Measurements from ENCODE around the gene CEP128.

- TF ChIP-seq EZH2 (IDR thresholded peaks at IDR 0.05) (no peak), POLR2AphosphoS5 (IDR thresholded peaks at IDR 0.05; ENCODE audit: borderline replicate concordance, low read depth, low read length) (no peak)
Observed at GRCh38 chr14:80946797-80947196, 5.3 kb upstream of the CEP128 start.
